Ascending aorta (tissue), 2 donors: ENCODE measurements around the gene GOLGA5. TPM values are rescaled to one million over a fixed set of nuclear protein-coding genes. Genes with fewer than 3 reads are reported as not detected.
"Not testable (repeated sequence)": the region's sequence is repeated elsewhere in the genome, so short reads cannot be mapped to it uniquely, and the experiment has no call there.

Experiments used
- DNase-seq, 2 donors: peaks; one replicate each; pipeline ENCODE4 v3.0.0-alpha.2; 2019; ENCODE audit warnings: low spot score in 2 of 2
- H3K27ac ChIP-seq, 2 donors: fragments of 200-600 bp; sonication (generic); one replicate each; pipeline ENCODE4 v1.5.1; 2016 to 2017; ENCODE audit warnings: mild to moderate bottlenecking in 1 of 2
- H3K27me3 ChIP-seq: fragments of 200-600 bp; sonication (generic); one replicate; pipeline ENCODE4 v1.5.1; 2017
- H3K36me3 ChIP-seq, 2 donors: fragments of 200-600 bp; sonication (generic); one replicate each; pipeline ENCODE4 v1.5.1; 2016
- H3K4me1 ChIP-seq, 2 donors: fragments of 200-600 bp; sonication (generic); one replicate each; pipeline ENCODE4 v1.5.1; 2016 to 2017; ENCODE audit warnings: mild to moderate bottlenecking in 1 of 2
- H3K4me3 ChIP-seq, 2 donors: fragments of 200-600 bp; sonication (generic); one replicate each; pipeline ENCODE4 v1.5.1; 2016 to 2017; ENCODE audit warnings: mild to moderate bottlenecking in 1 of 2
- H3K9me3 ChIP-seq, 2 donors: fragments of 200-600 bp; sonication (generic); one replicate each; pipeline ENCODE4 v1.5.1; 2016
- CTCF ChIP-seq, 3 experiments: fragments of 200-600 bp in 2 of 3; fragments of 450-650 bp in 1 of 3; sonication (generic) in 2 of 3; IDR thresholded peaks; one replicate each; pipeline ENCODE4 v1.5.1; 2016 to 2019; ENCODE audit warnings: antibody characterized with exemption in 3 of 3, mild to moderate bottlenecking in 1 of 3, moderate library complexity in 1 of 3
- intact Hi-C: fragments of 100-400 bp; cut with DNase I; formaldehyde crosslinking; loops from one replicate; pipeline ENCODE4 v1.15.1; 2023
- total RNA-seq: library from RNA; depleted of rRNA; stranded (reverse); fragments of >200 nt; gene quantifications from one replicate; pipeline ENCODE4 v1.1.0, GENCODE V29; 2016

The GOLGA5 gene, protein sequence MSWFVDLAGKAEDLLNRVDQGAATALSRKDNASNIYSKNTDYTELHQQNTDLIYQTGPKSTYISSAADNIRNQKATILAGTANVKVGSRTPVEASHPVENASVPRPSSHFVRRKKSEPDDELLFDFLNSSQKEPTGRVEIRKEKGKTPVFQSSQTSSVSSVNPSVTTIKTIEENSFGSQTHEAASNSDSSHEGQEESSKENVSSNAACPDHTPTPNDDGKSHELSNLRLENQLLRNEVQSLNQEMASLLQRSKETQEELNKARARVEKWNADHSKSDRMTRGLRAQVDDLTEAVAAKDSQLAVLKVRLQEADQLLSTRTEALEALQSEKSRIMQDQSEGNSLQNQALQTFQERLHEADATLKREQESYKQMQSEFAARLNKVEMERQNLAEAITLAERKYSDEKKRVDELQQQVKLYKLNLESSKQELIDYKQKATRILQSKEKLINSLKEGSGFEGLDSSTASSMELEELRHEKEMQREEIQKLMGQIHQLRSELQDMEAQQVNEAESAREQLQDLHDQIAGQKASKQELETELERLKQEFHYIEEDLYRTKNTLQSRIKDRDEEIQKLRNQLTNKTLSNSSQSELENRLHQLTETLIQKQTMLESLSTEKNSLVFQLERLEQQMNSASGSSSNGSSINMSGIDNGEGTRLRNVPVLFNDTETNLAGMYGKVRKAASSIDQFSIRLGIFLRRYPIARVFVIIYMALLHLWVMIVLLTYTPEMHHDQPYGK
- 26.3 TPM for total RNA-seq

- Histone ChIP-seq H3K27ac (peak within 1 kb of the TSS; percentile 85 to 93), H3K9me3 (peaks cover 7 to 15% of the 10 kb centered on the region in 2 donors), H3K4me3 (peak within 1 kb of the TSS; percentile 80 to 98), H3K36me3 (peaks cover 9 to 17% of the 10 kb centered on the region in 2 donors), H3K4me1 (peaks cover 0 to 16% of the 10 kb centered on the region in 2 donors), H3K27me3 (no peaks in the 10 kb centered on the region)
- peak; percentile 7 to 23 (median 15) for TF ChIP-seq CTCF (IDR thresholded peaks at IDR 0.05)
- DNase-seq: peak; percentile 88 to 99
- intact Hi-C loops: loop anchor here (1.0 to 10.0 kb wide), 4 partner anchors 46 to 1282 kb away; partner anchors contain the start of genes CPSF2, LGMN, NDUFB1 and PPP4R3A
These were observed at the start of gene GOLGA5 for GRCh38 chr14:92793709-92794546. TSS of gene GOLGA5 (plus strand) at chr14:92794305. CDS start at chr14:92797438, 3,133 bp downstream.

DNA sequence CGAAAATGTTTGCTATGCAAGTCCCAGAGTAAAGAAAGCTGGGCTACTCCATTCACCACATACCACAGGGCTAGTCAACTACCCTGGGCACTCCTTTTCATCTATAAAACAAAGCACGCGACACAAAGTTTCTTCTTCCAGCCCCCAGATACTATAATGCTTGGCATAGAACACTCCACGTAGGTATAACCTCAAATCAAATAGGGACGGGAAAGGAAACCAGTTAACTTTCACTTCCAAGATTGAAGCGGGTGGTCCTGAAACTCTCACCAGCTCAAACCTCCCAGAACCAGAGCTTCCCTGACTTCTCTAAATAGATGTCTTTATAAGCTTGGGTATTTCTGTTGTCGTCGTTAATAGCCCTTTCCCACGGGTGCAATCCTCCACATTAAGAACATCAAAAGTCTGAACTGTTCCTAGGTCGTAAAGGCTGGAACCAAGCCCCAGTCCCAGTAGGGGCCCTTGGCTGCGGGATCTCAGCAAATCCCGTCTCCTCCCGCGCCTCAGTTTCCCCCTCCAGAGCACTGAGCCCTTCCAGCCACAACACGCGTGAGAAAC, 46.3 kb upstream of the GOLGA5 start:
- intact Hi-C loops: loop anchor here (1.0 to 2.0 kb wide), 2 partner anchors 47 to 61 kb away; partner anchors contain the start of gene GOLGA5
- DNase-seq: no peak
- H3K4me1 ChIP-seq: peaks cover 0 to 7% of the 10 kb centered on the region in 2 donors
- H3K4me3 ChIP-seq: peak overlapping the region; percentile 81 to 84
- H3K27ac ChIP-seq: peak overlapping the region; percentile 88 to 93
- no peaks in the 10 kb centered on the region for H3K27me3 ChIP-seq
- H3K9me3 ChIP-seq: no peaks in the 10 kb centered on the region
- peaks cover 0 to 3% of the 10 kb centered on the region in 2 donors for H3K36me3 ChIP-seq
- TF ChIP-seq CTCF (IDR thresholded peaks at IDR 0.05): no peak

- TF ChIP-seq CTCF (IDR thresholded peaks at IDR 0.05): no peak
- H3K9me3 ChIP-seq: no peaks in the 10 kb centered on the region
- DNase-seq: peak; percentile 86 to 98
- H3K27ac ChIP-seq: peak within 1 kb of the TSS; percentile 88 to 93
- no peaks in the 10 kb centered on the region for H3K36me3 ChIP-seq
- no peaks in the 10 kb centered on the region for H3K27me3 ChIP-seq
- H3K4me1 ChIP-seq: peaks cover 0 to 7% of the 10 kb centered on the region in 2 donors
- intact Hi-C loops: loop anchor here (1.0 to 2.0 kb wide), 2 partner anchors 46 to 62 kb away; partner anchors contain the start of gene GOLGA5
- peak within 1 kb of the TSS; percentile 81 to 84 for H3K4me3 ChIP-seq
These were observed 45.7 kb upstream of the GOLGA5 start, which contains the start of gene LGMN for GRCh38 chr14:92748259-92749016. TSS of gene LGMN (minus strand) at chr14:92748627. CDS start at chr14:92732786, 15,841 bp downstream.

GRCh38 chr14:92750222-92750728, 43.8 kb upstream of the GOLGA5 start:
- H3K27ac ChIP-seq, H3K4me3 ChIP-seq, H3K27me3 ChIP-seq, H3K9me3 ChIP-seq, DNase-seq, intact Hi-C loops, H3K4me1 ChIP-seq, H3K36me3 ChIP-seq: not testable (repeated sequence)

GRCh38 chr14:92750994-92751400, 43.1 kb upstream of the GOLGA5 start:
- no peaks in the 10 kb centered on the region for H3K27me3 ChIP-seq
- TF ChIP-seq CTCF (IDR thresholded peaks at IDR 0.05): no peak
- H3K9me3 ChIP-seq: no peaks in the 10 kb centered on the region
- intact Hi-C loops: no loop called here
- H3K27ac ChIP-seq: no peak overlapping the region
- no peak for DNase-seq
- no peak overlapping the region for H3K4me3 ChIP-seq
- H3K36me3 ChIP-seq: no peaks in the 10 kb centered on the region
- peaks cover 0 to 7% of the 10 kb centered on the region in 2 donors for H3K4me1 ChIP-seq
